NB4 (cell line): ENCODE data around the gene TAS2R41.

ENCODE experiments used
- CTCF ChIP-seq: IDR thresholded peaks from one replicate; pipeline ENCODE4 v1.5.1; 2012; ENCODE audit warnings: low read depth, low read length
- POLR2A ChIP-seq: IDR thresholded peaks from 2 replicates; pipeline ENCODE4 v1.6.1; 2011; ENCODE audit warnings: mild to moderate bottlenecking; ENCODE audit not compliant: insufficient read length; ENCODE audit errors: extremely low read depth
- TF ChIP-seq, protein P1 (sequence below): IDR thresholded peaks from 2 replicates; pipeline ENCODE4 v1.6.1; 2011; ENCODE audit warnings: low read depth, low read length

DNA sequence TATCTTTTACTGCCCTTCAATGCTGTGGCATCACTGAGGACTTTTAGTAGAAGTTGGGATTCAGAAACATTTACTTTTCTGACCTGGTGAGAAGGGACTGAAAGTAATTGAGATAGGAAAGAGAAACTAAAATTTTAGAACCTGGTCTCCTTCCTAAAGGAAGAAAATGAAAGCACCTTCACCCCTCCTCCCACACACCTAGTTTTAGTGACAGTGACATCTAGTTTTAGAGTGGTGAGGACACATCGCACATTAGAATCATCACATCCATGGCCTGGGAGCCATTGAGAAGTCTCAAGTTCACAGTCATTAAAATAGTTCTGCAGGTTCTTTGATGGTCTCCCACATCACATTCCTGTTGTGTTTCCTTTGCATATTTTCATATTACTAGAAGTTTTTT, 16.1 kb downstream of the TAS2R41 start:
- TF ChIP-seq POLR2A (no peak), CTCF (no peak)
- TF ChIP-seq, protein P1, sequence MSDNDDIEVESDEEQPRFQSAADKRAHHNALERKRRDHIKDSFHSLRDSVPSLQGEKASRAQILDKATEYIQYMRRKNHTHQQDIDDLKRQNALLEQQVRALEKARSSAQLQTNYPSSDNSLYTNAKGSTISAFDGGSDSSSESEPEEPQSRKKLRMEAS: no peak
